ENCODE measurements around the gene CALHM2. TPM values are rescaled to one million over a fixed set of nuclear protein-coding genes. Genes with fewer than 3 reads are reported as not detected.

The CALHM2 gene
- total RNA-seq, 1 experiment from 2014 or later, result not detected

DNA sequence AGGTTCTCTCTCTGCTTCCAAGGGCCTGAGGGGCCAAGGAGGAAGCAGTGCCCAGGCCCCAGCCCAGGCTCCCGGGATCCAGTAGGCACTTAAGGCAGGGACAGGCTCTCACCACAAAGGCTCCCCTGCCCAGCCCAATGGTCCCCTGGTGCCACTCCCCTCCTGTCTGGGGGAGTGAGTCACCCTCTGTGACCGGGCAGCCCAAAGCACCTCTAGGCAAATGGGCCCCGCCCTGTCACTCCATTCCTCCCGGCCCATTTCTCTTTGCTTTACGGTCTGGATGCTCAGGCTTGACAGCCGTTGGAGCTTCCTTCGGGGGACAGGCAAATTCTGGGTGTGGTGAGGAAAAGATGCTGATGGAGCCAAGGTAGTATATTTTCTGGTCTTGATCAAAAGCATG lies 27.0 kb upstream of the CALHM2 start, which contains the start of gene CALHM3:
TSS of gene CALHM3 (minus strand) at position 106 of the 400 bp plus-strand sequence. CDS start 208 bp downstream, outside the sequence.
- H3K4me2 ChIP-seq (ENCODE audit: insufficient read depth, insufficient read length, low read length), result no peak within 1 kb of the TSS
- H2BK12ac ChIP-seq (ENCODE audit: insufficient read length, low read depth, low read length), result no peak within 1 kb of the TSS
- no peak within 1 kb of the TSS for H3K18ac ChIP-seq (ENCODE audit: insufficient read length, low read depth, low read length)
- H3T11ph ChIP-seq (ENCODE audit: low read length), result no peak within 1 kb of the TSS
- Mint-ChIP-seq H3K27ac (0 out of 7 replicates have a peak within 1 kb of the TSS, but pooled peaks of 2 of the 3 experiments have one; percentile 32 to 55), H3K4me1 (peaks cover 10 to 22% of the 10 kb centered on the region in 2 experiments), H3K27me3 (ENCODE audit: low read depth) (peaks cover 2% of the 10 kb centered on the region; the same call in 1 of the 2 replicates), H3K36me3 (ENCODE audit: insufficient read depth in 1 of 3, low read depth in 3 of 3) (no peaks in the 10 kb centered on the region), H3K9me3 (no peaks in the 10 kb centered on the region), H3K4me3 (no peak within 1 kb of the TSS)
- H4K5ac ChIP-seq (ENCODE audit: insufficient read length, low read depth, low read length), result no peak within 1 kb of the TSS
- no peaks in the 10 kb centered on the region for H3K4me1 ChIP-seq (ENCODE audit: insufficient read depth, low read length)
- WGBS (ENCODE audit: extremely low coverage, insufficient read length, low lambda C conversion rate), result no CpG with 5 or more reads among the region's 7 CpGs
- no peaks in the 10 kb centered on the region for H3K27me3 ChIP-seq (ENCODE audit: insufficient read depth, low read length)
- DNase-seq, result no peak
- no peak within 1 kb of the TSS for H2BK120ac ChIP-seq (ENCODE audit: low read depth, low read length, poor library complexity, severe bottlenecking)
- H3K4ac ChIP-seq (ENCODE audit: low read depth, low read length), result no peak within 1 kb of the TSS
- no peak within 1 kb of the TSS for H3K56ac ChIP-seq (ENCODE audit: insufficient read length, low read depth, low read length)
- no peaks in the 10 kb centered on the region for H3K79me1 ChIP-seq (ENCODE audit: insufficient read depth, low read depth, low read length, poor library complexity, severe bottlenecking)
- no peak within 1 kb of the TSS for H3K23ac ChIP-seq (ENCODE audit: insufficient read length, low read depth, low read length)
- no peaks in the 10 kb centered on the region for H3K9me3 ChIP-seq (ENCODE audit: control insufficient read depth, low read depth, low read length)
- no peak within 1 kb of the TSS for H3K14ac ChIP-seq (ENCODE audit: insufficient read depth, low read length)
- no peak within 1 kb of the TSS for H4K8ac ChIP-seq (replicated peaks; ENCODE audit: insufficient read length, low read depth, low read length)
- TF ChIP-seq, protein P1, sequence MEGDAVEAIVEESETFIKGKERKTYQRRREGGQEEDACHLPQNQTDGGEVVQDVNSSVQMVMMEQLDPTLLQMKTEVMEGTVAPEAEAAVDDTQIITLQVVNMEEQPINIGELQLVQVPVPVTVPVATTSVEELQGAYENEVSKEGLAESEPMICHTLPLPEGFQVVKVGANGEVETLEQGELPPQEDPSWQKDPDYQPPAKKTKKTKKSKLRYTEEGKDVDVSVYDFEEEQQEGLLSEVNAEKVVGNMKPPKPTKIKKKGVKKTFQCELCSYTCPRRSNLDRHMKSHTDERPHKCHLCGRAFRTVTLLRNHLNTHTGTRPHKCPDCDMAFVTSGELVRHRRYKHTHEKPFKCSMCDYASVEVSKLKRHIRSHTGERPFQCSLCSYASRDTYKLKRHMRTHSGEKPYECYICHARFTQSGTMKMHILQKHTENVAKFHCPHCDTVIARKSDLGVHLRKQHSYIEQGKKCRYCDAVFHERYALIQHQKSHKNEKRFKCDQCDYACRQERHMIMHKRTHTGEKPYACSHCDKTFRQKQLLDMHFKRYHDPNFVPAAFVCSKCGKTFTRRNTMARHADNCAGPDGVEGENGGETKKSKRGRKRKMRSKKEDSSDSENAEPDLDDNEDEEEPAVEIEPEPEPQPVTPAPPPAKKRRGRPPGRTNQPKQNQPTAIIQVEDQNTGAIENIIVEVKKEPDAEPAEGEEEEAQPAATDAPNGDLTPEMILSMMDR (conservative IDR thresholded peaks at IDR 0.05), result no peak
- no peaks in the 10 kb centered on the region for H3K79me2 ChIP-seq (ENCODE audit: insufficient read depth, low read length)
- no peak within 1 kb of the TSS for H2BK20ac ChIP-seq (ENCODE audit: low read depth, low read length, poor library complexity, severe bottlenecking)
- no peak within 1 kb of the TSS for H2AFZ ChIP-seq (ENCODE audit: low read length)
- no peak within 1 kb of the TSS for H3K27ac ChIP-seq (ENCODE audit: insufficient read length, low read depth, low read length)
- H4K20me1 ChIP-seq (ENCODE audit: control insufficient read depth, insufficient read depth, insufficient read length), result no peaks in the 10 kb centered on the region
- no peak within 1 kb of the TSS for H2BK15ac ChIP-seq (ENCODE audit: low read depth, low read length)
- no peak within 1 kb of the TSS for H2AK5ac ChIP-seq (ENCODE audit: insufficient read length, low read length)
- H4K91ac ChIP-seq (ENCODE audit: insufficient read length, low read depth, low read length), result no peak within 1 kb of the TSS
- no peak within 1 kb of the TSS for H3K9ac ChIP-seq (ENCODE audit: extremely low read depth, insufficient read length, low read length)
- no peaks in the 10 kb centered on the region for H3K23me2 ChIP-seq (ENCODE audit: insufficient read length, low read depth, low read length, poor library complexity, severe bottlenecking)
- no peak within 1 kb of the TSS for H2BK5ac ChIP-seq (ENCODE audit: insufficient read length, low read length)

Data from H9 (cell line).